SU-DHL-6 (cell line): ENCODE data around the gene TEC.

ENCODE experiments used
- EZH2phosphoT487 ChIP-seq: fragments of 200-600 bp; sonication (generic), shearing (Covaris generic); conservative IDR thresholded peaks from 2 replicates; pipeline ENCODE4 v1.6.1; 2018; ENCODE audit warnings: mild to moderate bottlenecking, antibody characterized with exemption, low read length, moderate library complexity, mixed read lengths
- TF ChIP-seq, protein P1 (sequence below): fragments of 200-600 bp; sonication (generic); IDR thresholded peaks from one replicate; pipeline ENCODE4 v1.5.1; 2017; ENCODE audit warnings: antibody characterized with exemption, mild to moderate bottlenecking, low read length, moderate library complexity; ENCODE audit not compliant: insufficient read depth, poor library complexity, severe bottlenecking

- TF ChIP-seq, protein P1, sequence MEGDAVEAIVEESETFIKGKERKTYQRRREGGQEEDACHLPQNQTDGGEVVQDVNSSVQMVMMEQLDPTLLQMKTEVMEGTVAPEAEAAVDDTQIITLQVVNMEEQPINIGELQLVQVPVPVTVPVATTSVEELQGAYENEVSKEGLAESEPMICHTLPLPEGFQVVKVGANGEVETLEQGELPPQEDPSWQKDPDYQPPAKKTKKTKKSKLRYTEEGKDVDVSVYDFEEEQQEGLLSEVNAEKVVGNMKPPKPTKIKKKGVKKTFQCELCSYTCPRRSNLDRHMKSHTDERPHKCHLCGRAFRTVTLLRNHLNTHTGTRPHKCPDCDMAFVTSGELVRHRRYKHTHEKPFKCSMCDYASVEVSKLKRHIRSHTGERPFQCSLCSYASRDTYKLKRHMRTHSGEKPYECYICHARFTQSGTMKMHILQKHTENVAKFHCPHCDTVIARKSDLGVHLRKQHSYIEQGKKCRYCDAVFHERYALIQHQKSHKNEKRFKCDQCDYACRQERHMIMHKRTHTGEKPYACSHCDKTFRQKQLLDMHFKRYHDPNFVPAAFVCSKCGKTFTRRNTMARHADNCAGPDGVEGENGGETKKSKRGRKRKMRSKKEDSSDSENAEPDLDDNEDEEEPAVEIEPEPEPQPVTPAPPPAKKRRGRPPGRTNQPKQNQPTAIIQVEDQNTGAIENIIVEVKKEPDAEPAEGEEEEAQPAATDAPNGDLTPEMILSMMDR: no peak
- TF ChIP-seq EZH2phosphoT487: no peak
These were observed 77.9 kb downstream of the TEC start for GRCh38 chr4:48191758-48192157.
